GM10847 (cell line): ENCODE results near the gene SFXN2.

ENCODE experiments used
- POLR2A ChIP-seq: IDR thresholded peaks from 2 replicates; pipeline ENCODE4 v1.6.1; 2011; ENCODE audit not compliant: insufficient read length; ENCODE audit errors: extremely low read depth

The SFXN2 gene

DNA sequence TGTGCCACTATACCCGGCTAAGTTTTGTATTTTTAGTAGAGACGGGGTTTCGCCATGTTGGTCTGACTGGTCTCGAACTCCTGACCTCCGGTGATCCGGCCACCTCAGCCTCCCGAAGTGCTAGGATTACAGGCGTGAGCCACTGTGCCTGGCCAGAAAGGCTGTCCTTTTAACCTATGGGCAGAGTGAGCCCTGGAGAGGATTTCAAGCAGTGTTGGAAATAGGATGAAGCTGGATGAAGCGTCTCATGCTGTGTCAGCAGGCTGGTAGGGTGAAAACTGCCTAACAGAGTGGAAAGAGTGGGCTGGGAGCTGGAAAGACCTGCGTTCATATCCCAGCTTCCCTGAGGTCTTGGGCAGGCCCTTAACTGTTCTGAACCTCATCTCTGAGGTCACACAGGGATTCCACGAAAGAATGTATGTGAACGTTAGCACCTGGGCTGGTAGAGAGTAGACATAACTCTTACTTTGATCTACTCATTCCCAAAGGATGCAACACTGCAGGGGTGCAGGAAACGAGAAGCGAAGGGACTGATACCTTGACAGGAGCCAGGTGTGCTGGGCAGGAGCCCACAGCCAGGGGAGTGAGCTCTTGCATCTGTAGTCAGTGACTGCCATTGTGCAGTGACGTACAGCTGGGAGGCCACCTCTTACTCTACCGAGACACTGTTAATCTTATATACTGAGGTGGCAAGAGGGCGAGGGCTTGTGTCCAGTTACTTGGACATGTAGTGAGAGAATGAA lies 63.4 kb downstream of the SFXN2 start:
- no peak for TF ChIP-seq POLR2A

DNA sequence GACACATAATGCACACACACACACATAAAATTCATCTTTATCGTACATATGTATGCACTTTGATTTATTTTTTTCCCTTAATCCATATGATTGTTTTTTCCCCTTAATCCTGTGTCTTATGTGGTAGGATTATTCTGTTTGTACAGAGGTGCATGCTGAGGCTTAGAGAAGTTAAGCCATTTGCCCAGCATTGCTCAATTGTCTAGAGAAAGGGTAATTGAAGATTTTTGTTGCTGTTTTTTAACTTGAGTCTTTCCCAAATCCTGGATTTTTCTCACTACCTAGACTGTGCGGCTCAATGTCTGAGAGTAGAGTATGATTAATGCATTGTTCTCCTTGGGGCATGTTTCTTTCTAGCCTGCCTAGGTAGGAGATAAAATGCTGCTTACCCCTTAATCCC lies 64.3 kb downstream of the SFXN2 start:
- TF ChIP-seq POLR2A: no peak

DNA sequence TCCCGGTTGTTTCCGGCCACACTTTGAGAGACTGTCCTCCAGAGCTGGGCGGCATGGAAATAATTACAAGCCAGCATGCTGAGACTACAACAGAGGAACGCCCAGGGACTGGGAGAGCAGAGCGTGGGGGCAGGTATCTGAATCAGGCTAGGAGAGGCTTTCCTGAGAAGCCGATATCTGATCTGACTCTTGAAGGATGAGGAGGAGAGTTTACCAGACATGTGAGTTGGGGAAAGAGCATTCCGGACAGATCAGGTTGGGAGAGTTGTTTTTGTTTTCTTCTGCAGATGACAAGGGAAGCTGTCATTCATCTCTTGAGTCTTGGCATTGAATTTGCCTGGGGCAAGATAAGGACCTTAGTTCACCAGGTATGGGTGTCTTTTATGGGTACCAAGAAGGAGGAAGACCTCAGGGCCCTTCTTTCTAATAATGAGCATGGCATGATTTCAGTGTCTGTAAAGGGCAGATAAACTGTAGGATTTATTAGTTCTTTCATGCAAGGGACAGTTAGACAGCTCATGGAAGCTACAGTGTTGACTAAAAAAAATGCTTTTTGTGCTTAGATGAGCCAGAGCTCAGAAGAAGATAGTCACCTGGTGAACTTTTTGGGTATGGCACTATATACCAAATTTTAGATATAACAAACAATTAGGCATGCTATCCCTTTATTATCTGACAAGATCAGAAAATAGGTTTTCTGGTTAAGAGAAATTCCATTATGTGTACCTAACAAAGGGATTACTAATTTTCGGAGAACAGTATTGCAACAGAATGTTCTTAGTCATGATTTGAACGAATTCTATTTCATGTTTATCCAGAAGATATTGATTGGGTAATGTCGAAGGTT lies 65.5 kb downstream of the SFXN2 start:
- TF ChIP-seq POLR2A: no peak

DNA sequence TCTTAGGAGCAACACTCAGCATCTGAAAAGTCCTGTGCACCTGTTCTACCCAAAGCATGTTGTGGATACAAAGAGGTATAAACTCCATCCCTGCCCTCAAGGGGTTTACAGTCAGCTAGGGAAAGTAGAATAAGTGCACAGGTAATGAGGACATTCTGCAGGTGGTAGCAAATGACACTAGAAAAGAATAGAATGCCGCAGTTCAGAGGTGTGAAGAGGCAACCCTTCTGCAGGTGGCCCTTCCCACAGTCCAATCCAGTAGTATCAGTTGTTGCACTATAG lies 66.0 kb downstream of the SFXN2 start:
- TF ChIP-seq POLR2A: no peak

DNA sequence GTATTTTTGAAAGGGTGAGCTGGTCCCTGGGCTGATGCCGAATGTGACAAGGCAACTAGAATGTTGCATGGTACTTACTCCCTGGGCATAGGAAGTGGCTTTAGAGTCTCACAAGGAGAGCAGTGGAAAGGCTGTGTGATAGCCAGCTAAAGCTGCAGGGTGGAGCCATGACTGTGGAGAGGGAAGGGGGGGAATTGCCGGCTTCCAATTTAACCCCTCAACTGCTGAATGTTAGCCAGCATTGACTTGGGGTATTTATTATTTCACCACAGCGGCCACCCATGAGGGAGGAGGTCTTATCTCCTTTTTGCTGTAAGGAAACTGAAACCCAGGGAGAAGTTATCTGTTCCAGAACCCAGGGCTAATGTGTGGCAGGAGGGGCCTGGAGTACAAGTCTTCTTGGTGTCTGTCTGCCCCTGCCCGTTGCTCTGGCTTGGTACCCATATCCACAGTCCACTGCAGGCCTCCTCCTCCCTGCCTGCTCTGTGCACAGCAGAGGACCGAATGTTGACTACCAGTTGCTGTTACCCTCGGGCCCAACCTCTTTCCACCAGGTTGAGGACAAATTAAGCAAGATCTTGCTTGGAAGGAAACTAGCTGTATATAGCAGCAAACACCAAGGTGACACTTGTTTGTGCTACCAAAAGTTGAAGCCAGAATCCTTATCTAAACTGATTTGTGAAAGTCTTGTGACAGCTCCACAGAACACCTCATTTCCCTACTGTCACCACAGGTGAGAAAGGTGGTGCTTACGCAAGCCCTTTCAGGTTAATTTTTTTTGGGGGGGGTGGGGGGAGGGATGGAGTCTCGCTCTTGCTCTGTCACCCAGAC lies 66.9 kb downstream of the SFXN2 start:
- no peak for TF ChIP-seq POLR2A

DNA sequence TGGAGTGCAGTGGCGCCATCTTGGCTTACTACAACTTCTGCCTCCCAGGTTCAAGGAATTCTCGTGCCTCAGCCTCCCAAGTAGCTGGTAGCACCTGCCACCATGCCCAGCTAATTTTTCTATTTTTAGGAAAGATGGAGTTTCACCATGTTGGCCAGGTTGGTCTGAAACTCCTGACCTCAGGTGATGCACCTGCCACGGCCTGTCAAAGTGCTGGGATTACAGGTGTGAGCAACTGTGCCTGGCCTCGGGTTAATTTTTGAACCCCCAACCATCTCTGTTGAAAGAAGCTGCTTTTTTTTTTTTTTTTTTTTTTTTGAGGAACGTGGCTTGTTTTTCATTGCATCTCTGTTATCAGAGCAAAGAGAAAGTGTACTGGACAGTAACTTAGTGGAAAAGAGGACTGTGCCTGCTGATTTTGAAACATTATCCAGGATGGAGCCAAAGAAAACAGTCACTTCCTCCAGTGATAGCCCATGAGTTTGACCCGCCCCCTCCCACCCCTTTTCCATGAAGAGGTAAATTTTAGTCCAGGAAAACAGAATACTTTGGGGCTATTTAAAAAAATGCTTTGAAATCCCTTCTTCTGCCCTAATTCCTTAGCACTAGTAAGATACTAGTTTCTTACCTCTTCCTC lies 67.6 kb downstream of the SFXN2 start:
- TF ChIP-seq POLR2A: no peak

DNA sequence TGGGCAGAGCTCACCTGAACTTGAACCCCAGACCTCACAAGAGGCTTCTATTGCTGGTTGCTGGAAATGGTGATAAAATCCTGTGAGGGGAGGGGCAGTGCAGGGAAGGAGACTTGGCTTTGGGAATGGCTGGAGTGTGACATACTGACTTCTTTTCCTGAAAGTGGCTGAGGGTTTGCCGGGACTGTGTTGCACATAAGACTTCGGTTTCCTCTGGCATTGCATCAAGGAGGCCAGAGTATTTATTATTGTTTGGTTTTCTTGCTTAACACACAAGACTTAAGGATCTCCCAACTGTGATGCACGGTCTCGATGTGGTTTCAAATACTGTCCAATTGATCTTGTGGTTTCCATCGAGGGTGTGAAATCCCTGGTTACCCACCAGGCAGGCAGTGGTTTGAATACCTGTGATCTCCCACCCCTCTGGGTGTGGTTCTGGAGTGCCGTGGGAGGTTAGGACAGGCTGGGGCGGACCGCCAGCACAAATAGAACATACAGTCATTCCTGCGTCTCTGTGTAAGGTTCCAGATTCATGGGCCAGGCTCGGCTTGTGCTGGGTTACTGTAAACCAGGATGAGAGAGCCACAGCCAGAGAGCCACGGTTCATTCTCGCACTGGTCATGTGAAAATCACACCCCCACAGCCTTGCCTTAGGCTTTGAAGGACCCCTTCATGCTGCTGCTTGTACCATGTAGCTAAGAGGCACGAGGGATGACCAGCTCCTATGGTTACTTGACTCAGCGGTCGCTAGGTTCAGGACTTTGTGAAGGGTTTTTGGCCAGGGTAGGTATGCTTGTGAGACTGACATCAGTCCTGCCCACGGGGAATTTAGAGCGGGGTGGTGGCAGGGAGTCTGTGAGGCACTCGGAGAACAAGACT lies 68.5 kb downstream of the SFXN2 start:
- TF ChIP-seq POLR2A: no peak

DNA sequence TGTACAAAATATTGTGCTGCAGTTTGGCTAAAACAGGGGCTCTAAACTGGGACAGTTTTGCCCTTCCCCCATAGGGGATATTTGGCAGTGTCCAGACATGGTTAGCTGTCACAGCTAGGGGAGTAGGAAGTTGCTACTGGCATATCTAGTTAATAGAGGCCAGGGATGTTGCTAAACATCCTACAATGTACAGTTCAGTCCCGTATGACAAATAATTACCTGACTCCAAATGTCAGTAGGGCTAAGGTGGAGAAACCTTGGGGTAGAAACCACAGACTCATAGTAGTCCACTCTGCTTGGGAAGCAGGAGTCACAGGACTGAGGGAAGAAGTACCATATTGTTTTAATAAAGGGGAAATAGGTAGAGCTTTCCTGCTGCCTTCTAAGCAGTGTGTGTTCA lies 69.1 kb downstream of the SFXN2 start:
- TF ChIP-seq POLR2A: no peak

DNA sequence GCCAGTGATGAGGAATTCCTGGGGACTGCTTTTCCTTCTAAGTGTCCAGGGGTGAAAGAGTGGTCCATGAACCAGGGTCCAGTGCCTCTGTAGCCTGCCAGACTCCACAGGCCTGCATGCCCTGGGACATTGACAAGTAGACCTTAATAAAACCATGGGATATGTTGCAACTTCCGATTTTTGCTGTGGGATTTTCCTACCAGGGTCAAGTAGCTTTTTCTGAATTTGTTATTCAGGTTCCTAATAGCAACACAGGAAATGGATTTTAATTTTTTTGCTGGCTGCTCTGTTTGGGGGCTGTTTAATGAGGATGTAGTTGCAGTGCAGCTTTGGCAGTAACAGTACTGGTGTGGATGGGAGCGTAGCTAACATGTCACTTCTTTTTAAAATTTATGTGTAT lies 71.4 kb downstream of the SFXN2 start:
- TF ChIP-seq POLR2A: no peak

DNA sequence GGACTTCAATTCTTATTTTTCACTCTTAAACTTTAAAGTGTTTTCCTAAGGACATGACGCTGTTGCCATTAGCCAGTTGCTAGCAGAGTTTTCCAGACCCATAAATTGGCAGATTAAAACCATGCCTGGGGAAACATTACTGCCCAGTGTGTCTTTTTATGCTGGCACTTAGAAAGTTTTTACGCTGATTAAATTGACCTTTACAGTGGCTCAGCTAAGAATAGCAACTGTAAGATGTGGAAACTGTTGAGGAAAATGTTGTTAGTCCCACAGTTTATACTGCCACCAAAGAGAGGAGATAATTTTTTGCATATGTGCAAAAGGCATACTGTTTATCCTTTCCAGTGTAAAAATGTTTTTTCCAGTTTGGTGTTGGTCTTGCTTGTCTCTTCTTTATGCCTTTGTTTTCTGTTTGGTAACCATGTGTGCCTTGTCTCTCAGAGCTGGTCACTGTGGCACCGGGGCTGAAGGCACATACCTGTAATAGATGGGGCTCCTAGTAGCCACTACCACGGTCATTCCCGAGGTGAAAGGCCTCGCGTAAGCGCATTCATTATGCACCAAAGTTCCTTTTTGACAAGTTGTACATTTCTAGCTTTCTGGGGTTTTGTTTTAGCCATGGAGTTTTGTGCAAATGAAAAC lies 77.4 kb downstream of the SFXN2 start:
- TF ChIP-seq POLR2A: no peak
